ENCODE results near the gene CPNE5.

DNA sequence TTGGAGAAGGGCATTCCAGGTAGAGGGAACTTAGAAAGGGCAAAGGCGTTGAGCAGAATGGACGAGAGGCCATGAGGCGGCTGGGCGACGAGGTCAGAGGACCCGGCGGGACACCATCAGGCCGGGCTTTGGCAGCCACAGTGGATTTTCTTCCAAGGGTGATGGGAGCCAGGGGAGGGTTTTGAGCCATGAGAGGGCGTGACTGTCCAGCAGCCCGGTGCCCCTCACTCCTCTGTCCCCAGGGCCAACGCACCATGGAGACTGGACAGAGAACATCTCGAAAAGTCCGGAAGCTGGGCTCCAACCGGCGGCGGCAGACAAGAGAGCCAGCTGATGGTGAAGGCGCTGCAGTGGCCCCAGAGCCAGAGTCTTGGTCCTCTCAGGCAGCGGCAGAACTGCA is 135.3 kb downstream of the CPNE5 start:
- TF ChIP-seq, protein P1, sequence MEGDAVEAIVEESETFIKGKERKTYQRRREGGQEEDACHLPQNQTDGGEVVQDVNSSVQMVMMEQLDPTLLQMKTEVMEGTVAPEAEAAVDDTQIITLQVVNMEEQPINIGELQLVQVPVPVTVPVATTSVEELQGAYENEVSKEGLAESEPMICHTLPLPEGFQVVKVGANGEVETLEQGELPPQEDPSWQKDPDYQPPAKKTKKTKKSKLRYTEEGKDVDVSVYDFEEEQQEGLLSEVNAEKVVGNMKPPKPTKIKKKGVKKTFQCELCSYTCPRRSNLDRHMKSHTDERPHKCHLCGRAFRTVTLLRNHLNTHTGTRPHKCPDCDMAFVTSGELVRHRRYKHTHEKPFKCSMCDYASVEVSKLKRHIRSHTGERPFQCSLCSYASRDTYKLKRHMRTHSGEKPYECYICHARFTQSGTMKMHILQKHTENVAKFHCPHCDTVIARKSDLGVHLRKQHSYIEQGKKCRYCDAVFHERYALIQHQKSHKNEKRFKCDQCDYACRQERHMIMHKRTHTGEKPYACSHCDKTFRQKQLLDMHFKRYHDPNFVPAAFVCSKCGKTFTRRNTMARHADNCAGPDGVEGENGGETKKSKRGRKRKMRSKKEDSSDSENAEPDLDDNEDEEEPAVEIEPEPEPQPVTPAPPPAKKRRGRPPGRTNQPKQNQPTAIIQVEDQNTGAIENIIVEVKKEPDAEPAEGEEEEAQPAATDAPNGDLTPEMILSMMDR (IDR thresholded peaks at IDR 0.05) = no peak
- TF ChIP-seq POLR2A (IDR thresholded peaks at IDR 0.05) = no peak
